OCI-LY1 (cell line): ENCODE data around the gene DNAI4.
A peak's percentile ranks its signal among the peaks of the same experiment; 100 is the strongest.
"Not testable (repeated sequence)": the region's sequence is repeated elsewhere in the genome, so short reads cannot be mapped to it uniquely, and the experiment has no call there.

Experiments
- H2AFZ ChIP-seq: fragments of 200-600 bp; sonication (generic), shearing (Covaris generic); 2 replicates; pipeline ENCODE4 v1.6.0; 2014; ENCODE audit warnings: antibody characterized with exemption, mild to moderate bottlenecking, low read length
- H3F3A ChIP-seq: fragments of 200-600 bp; sonication (generic), shearing (Covaris generic); 2 replicates; pipeline ENCODE4 v1.6.0; 2014; ENCODE audit warnings: mild to moderate bottlenecking, antibody characterized with exemption, low read length, moderate library complexity; ENCODE audit not compliant: insufficient read depth
- H3K27ac ChIP-seq: fragments of 200-600 bp; sonication (generic); 2 replicates; pipeline ENCODE4 v1.5.1; 2014; ENCODE audit warnings: low read length, mixed run types, mild to moderate bottlenecking, low read depth; ENCODE audit not compliant: poor library complexity, severe bottlenecking
- H3K27me3 ChIP-seq: fragments of 200-600 bp; sonication (generic); 2 replicates; pipeline ENCODE4 v1.6.0; 2014; ENCODE audit warnings: antibody characterized with exemption, mild to moderate bottlenecking, low read length, moderate library complexity; ENCODE audit not compliant: insufficient read depth
- H3K36me3 ChIP-seq: fragments of 200-600 bp; sonication (generic); 2 replicates; pipeline ENCODE4 v1.6.1; 2014; ENCODE audit warnings: mild to moderate bottlenecking, antibody characterized with exemption, low read length, moderate library complexity, mixed read lengths; ENCODE audit not compliant: insufficient read depth
- H3K4me1 ChIP-seq: fragments of 200-600 bp; sonication (generic); 2 replicates; pipeline ENCODE4 v1.5.1; 2014; ENCODE audit warnings: mild to moderate bottlenecking, low read length, moderate library complexity; ENCODE audit not compliant: insufficient read depth, severe bottlenecking
- H3K4me2 ChIP-seq: fragments of 200-600 bp; sonication (generic), shearing (Covaris generic); 2 replicates; pipeline ENCODE4 v1.6.1; 2014; ENCODE audit warnings: low read length
- H3K4me3 ChIP-seq: fragments of 200-600 bp; sonication (generic); 2 replicates; pipeline ENCODE4 v1.5.1; 2014; ENCODE audit warnings: low read length, low read depth, mild to moderate bottlenecking, mixed read lengths; ENCODE audit not compliant: poor library complexity, severe bottlenecking
- H3K79me2 ChIP-seq: fragments of 200-600 bp; shearing (Covaris generic); 2 replicates; pipeline ENCODE4 v1.6.1; 2016; ENCODE audit warnings: mixed run types, low read length, mixed read lengths; ENCODE audit not compliant: insufficient read depth
- H3K9ac ChIP-seq: fragments of 200-600 bp; sonication (generic), shearing (Covaris generic); 2 replicates; pipeline ENCODE4 v1.6.1; 2014; ENCODE audit warnings: mild to moderate bottlenecking, low read length, mixed read lengths
- H3K9me2 ChIP-seq: fragments of 200-600 bp; sonication (generic), shearing (Covaris generic); 2 replicates; pipeline ENCODE4 v1.6.1; 2014; ENCODE audit warnings: low read depth, mild to moderate bottlenecking, low read length, mixed read lengths
- H3K9me3 ChIP-seq: fragments of 200-600 bp; shearing (Covaris generic); 2 replicates; pipeline ENCODE4 v1.6.1; 2014; ENCODE audit warnings: low read length, mixed read lengths
- H4K20me1 ChIP-seq: fragments of 200-600 bp; sonication (generic), shearing (Covaris generic); 2 replicates; pipeline ENCODE4 v1.6.0; 2016; ENCODE audit warnings: mild to moderate bottlenecking, low read length; ENCODE audit not compliant: insufficient read depth
- EZH2 ChIP-seq: fragments of 200-600 bp; sonication (generic), shearing (Covaris generic); IDR thresholded peaks from 2 replicates; pipeline ENCODE4 v1.8.0; 2017; ENCODE audit warnings: borderline replicate concordance, mixed run types, mild to moderate bottlenecking, antibody characterized with exemption, low read length, moderate library complexity, mixed read lengths
- TF ChIP-seq, protein P1 (sequence below): fragments of 200-600 bp; sonication (generic), shearing (Covaris generic); IDR thresholded peaks from 2 replicates; pipeline ENCODE4 v1.5.1; 2017; ENCODE audit warnings: mild to moderate bottlenecking, antibody characterized with exemption, low read length, moderate library complexity, mixed read lengths

DNAI4 gene, protein sequence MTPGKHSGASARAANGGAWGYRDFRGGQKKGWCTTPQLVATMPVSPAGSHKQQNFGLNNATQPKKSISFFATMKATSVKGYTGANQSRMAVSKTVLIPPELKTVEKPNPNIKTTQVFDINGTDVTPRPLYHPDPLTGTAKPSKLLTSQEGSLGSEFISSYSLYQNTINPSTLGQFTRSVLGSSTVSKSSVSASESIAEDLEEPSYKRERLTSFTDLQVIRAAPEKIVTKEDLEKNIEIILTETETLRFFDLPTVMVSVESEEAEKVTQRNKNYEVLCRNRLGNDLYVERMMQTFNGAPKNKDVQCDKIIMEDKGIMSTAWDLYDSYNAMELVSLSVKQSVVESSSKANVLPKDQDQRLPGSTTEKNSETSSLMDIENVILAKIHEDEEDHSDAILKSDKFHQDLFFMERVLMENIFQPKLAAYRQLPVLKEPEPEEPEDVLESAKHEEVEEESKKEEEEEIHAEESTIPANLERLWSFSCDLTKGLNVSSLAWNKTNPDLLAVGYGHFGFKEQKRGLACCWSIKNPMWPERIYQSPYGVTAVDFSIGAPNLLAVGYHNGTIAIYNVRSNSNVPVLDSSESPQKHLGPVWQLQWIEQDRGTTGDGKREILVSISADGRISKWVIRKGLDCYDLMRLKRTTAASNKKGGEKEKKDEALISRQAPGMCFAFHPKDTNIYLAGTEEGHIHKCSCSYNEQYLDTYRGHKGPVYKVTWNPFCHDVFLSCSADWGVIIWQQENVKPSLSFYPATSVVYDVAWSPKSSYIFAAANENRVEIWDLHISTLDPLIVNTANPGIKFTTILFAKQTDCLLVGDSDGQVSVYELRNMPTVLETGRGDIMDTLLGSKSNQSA

DNA sequence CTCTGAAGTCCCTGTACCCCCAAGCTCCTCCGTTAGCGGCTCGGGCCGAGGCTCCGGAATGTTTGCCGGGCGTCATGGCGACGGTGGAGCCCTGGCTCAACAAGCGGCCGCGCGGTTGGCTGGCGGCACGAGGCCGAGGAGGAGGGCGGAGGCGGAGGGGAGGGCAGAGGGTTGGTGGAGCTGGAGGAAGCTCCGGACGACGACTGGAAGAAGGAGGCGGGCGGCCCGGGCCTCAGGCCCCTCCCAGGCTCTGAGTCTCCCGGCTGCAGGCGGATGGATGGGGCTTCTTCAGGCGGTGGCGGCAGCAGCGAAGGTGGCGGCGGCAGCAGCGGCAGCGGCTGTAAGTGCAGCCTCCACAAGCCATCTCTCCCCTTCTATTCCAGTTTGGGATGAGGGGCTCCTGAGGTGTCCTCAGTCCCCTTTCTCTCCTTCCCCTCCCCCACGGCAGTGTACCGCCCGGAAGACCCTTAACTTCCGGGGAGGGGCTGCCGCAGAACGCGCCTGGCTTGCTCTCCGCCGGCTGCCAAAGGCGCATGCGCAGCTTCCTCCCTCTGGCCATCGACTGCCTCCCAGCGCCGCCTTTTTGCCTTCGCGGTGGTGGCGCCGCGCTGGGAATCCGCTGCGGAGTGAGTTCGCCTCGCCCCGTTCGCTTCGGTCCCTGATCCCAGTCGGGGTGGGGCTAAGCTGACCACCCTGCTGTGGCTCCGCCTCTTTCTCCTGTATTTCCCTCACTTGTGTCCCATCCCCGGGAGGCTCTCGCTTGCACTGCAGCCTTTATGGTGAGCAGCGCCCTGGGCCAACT is at the start of gene DNAI4, which contains the start of gene MIER1:
Gene DNAI4, minus strand, starts transcription at position 101 of the 802 bp plus-strand sequence. Its CDS starts 25 bp downstream, at position 76.
Gene MIER1, plus strand, starts transcription at position 235 of the 802 bp plus-strand sequence. Its CDS starts 39 bp downstream, at position 274.
- no peaks in the 10 kb centered on the region for H4K20me1 ChIP-seq
- 0 out of 2 replicates have a peak, but pooled peaks cover 9% of the 10 kb centered on the region for H3K36me3 ChIP-seq
- no peaks in the 10 kb centered on the region for H3K9me2 ChIP-seq
- TF ChIP-seq, protein P1, sequence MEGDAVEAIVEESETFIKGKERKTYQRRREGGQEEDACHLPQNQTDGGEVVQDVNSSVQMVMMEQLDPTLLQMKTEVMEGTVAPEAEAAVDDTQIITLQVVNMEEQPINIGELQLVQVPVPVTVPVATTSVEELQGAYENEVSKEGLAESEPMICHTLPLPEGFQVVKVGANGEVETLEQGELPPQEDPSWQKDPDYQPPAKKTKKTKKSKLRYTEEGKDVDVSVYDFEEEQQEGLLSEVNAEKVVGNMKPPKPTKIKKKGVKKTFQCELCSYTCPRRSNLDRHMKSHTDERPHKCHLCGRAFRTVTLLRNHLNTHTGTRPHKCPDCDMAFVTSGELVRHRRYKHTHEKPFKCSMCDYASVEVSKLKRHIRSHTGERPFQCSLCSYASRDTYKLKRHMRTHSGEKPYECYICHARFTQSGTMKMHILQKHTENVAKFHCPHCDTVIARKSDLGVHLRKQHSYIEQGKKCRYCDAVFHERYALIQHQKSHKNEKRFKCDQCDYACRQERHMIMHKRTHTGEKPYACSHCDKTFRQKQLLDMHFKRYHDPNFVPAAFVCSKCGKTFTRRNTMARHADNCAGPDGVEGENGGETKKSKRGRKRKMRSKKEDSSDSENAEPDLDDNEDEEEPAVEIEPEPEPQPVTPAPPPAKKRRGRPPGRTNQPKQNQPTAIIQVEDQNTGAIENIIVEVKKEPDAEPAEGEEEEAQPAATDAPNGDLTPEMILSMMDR = peak; percentile 24; the same call in 1 of the 2 replicates
- TF ChIP-seq EZH2 = no peak
- peak within 1 kb of the TSS; percentile 79 for H3K4me2 ChIP-seq
- peaks cover 36% of the 10 kb centered on the region for H3K79me2 ChIP-seq
- peaks cover 47% of the 10 kb centered on the region for H3K4me1 ChIP-seq
- H3K4me3 ChIP-seq = peak within 1 kb of the TSS; percentile 95
- no peaks in the 10 kb centered on the region; the same call in none of the 2 replicates for H3F3A ChIP-seq
- peak within 1 kb of the TSS; percentile 94 for H3K9ac ChIP-seq
- no peaks in the 10 kb centered on the region for H3K9me3 ChIP-seq
- H3K27ac ChIP-seq = peak within 1 kb of the TSS; percentile 67
- no peaks in the 10 kb centered on the region for H3K27me3 ChIP-seq
- no peak within 1 kb of the TSS for H2AFZ ChIP-seq

DNA sequence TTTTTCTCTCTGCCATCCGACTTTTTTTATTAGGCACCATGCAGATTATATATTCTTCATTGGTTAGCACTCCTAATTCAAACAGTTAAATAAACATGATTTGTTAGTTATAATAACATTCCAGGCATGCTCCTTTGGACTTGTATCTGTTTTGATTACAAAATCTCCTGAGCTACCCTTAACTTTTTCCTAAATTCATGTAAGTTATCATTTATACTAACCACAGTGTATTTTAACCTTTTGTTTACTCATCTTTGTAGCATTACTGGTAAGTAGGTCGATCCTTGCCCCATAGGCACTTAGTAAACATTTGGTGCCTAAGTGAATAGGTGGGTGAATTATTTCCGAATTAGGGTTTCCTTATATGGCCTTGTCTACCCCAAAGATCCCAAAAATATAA is 43.9 kb upstream of the DNAI4 start:
- Histone ChIP-seq H3K4me2 (no peak overlapping the region), H3K36me3 (peaks cover 92% of the 10 kb centered on the region), H3K4me3 (no peak overlapping the region), H3K9me3 (no peaks in the 10 kb centered on the region), H3K4me1 (no peaks in the 10 kb centered on the region), H4K20me1 (no peaks in the 10 kb centered on the region), H3F3A (no peaks in the 10 kb centered on the region), H3K27me3 (no peaks in the 10 kb centered on the region), H3K9me2 (no peaks in the 10 kb centered on the region), H3K9ac (no peak overlapping the region), H3K27ac (no peak overlapping the region), H2AFZ (no peak overlapping the region), H3K79me2 (no peaks in the 10 kb centered on the region)
- TF ChIP-seq EZH2 = no peak
- TF ChIP-seq, protein P1 = no peak

DNA sequence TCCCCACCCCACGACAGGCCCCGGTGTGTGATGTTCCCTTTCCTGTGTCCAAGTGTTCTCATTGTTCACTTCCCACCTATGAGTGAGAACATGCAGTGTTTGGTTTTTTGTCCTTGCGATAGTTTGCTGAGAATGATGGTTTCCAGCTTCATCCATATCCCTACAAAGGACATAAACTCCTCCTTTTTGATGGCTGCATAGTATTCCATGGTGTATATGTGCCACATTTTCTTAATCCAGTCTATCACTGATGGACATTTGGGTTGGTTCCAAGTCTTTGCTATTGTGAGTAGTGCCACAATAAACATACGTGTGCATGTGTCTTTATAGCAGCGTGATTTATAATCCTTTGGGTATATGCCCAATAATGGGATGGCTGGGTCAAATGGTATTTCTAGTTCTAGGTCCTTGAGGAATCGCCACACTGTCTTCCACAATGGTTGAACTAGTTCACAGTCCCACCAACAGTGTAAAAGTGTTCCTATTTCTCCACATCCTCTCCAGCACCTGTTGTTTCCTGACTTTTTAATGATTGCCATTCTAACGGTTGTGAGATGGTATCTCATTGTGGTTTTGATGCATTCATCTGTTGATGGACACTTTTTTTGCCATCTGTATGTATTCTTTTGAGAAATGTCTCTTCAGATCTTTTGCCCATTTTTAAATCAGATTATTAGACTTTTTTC is 41.7 kb upstream of the DNAI4 start:
- not testable (repeated sequence) for H3K9me3 ChIP-seq, H3K4me3 ChIP-seq, H3K79me2 ChIP-seq, H3K27ac ChIP-seq, H2AFZ ChIP-seq, H3K27me3 ChIP-seq, H3F3A ChIP-seq, H3K9ac ChIP-seq, H3K4me2 ChIP-seq, H3K4me1 ChIP-seq, H4K20me1 ChIP-seq, H3K9me2 ChIP-seq
- peaks cover 95% of the 10 kb centered on the region for H3K36me3 ChIP-seq
